ENCODE results near the gene DENND4A.

DENND4A gene

GRCh38 chr15:65722191-65722590 lies 69.9 kb downstream of the DENND4A start:
- H3K4me3 ChIP-seq (ENCODE audit: low read depth, low read length), result no peak overlapping the region
- TF ChIP-seq CTCF (IDR thresholded peaks at IDR 0.05; ENCODE audit: borderline replicate concordance, insufficient read depth, low read depth, low read length), result no peak

- TF ChIP-seq CTCF (IDR thresholded peaks at IDR 0.05; ENCODE audit: borderline replicate concordance, insufficient read depth, low read depth, low read length), result no peak
- no peak overlapping the region for H3K4me3 ChIP-seq (ENCODE audit: low read depth, low read length)
Observed at GRCh38 chr15:65712415-65712814, 79.7 kb downstream of the DENND4A start.

GRCh38 chr15:65695081-65695480 lies 97.0 kb downstream of the DENND4A start:
- no peak for TF ChIP-seq CTCF (IDR thresholded peaks at IDR 0.05; ENCODE audit: borderline replicate concordance, insufficient read depth, low read depth, low read length)
- H3K4me3 ChIP-seq (ENCODE audit: low read depth, low read length), result no peak overlapping the region

- no peak for TF ChIP-seq CTCF (IDR thresholded peaks at IDR 0.05; ENCODE audit: borderline replicate concordance, insufficient read depth, low read depth, low read length)
- H3K4me3 ChIP-seq (ENCODE audit: low read depth, low read length), result no peak overlapping the region
Observed at GRCh38 chr15:65690778-65691177, 101.3 kb downstream of the DENND4A start.

- no peak for TF ChIP-seq CTCF (IDR thresholded peaks at IDR 0.05; ENCODE audit: borderline replicate concordance, insufficient read depth, low read depth, low read length)
Observed at GRCh38 chr15:65690173-65690572, 101.9 kb downstream of the DENND4A start.

GRCh38 chr15:65688462-65688861 lies 103.6 kb downstream of the DENND4A start:
- H3K4me3 ChIP-seq (ENCODE audit: low read depth, low read length), result no peak overlapping the region
- no peak for TF ChIP-seq CTCF (IDR thresholded peaks at IDR 0.05; ENCODE audit: borderline replicate concordance, insufficient read depth, low read depth, low read length)

More at GRCh38 chr15:65690173-65690572, 101.9 kb downstream of the DENND4A start:
- H3K4me3 ChIP-seq (ENCODE audit: low read depth, low read length), result no peak overlapping the region

- no peak overlapping the region for H3K4me3 ChIP-seq (ENCODE audit: low read depth, low read length)
- TF ChIP-seq CTCF (IDR thresholded peaks at IDR 0.05; ENCODE audit: borderline replicate concordance, insufficient read depth, low read depth, low read length), result no peak
Observed at GRCh38 chr15:65682404-65682911, 109.6 kb downstream of the DENND4A start.
